H1 (cell line): ENCODE data around the gene PPOX. TPM values are rescaled to one million over a fixed set of nuclear protein-coding genes. Genes with fewer than 3 reads are reported as not detected.

Source experiments
- ATF2 ChIP-seq: IDR thresholded peaks from 2 replicates; pipeline ENCODE4 v1.6.1; 2012; ENCODE audit warnings: low read length, inconsistent platforms
- ATF3 ChIP-seq: IDR thresholded peaks from 2 replicates; pipeline ENCODE4 v1.6.1; 2011; ENCODE audit warnings: low read depth, mild to moderate bottlenecking, low read length; ENCODE audit not compliant: insufficient read depth
- BACH1 ChIP-seq: IDR thresholded peaks from 2 replicates; pipeline ENCODE4 v1.6.1; 2012; ENCODE audit warnings: low read length, improper control_type of control experiment
- BRCA1 ChIP-seq: IDR thresholded peaks from 2 replicates; pipeline ENCODE4 v1.6.1; 2012; ENCODE audit warnings: low read depth, low read length, improper control_type of control experiment
- CTBP2 ChIP-seq: IDR thresholded peaks from 2 replicates; pipeline ENCODE4 v1.7.0; 2011; ENCODE audit warnings: borderline replicate concordance, mild to moderate bottlenecking, moderate library complexity, mixed read lengths, low read length; ENCODE audit not compliant: insufficient read depth, insufficient read length
- E2F6 ChIP-seq: IDR thresholded peaks from 2 replicates; pipeline ENCODE4 v1.6.1; 2012; ENCODE audit warnings: inconsistent platforms
- GABPA ChIP-seq: IDR thresholded peaks from 2 replicates; pipeline ENCODE4 v1.6.1; 2011; ENCODE audit warnings: mild to moderate bottlenecking, low read length, moderate library complexity, borderline replicate concordance; ENCODE audit not compliant: insufficient read depth
- HDAC2 ChIP-seq, 2 experiments: fragments of 300-600 bp in 1 of 2; sonication (generic) in 1 of 2; IDR thresholded peaks; 2 replicates each; pipeline ENCODE4 v1.6.1; 2011 to 2012; ENCODE audit warnings: low read depth in 2 of 2, low read length in 2 of 2, mild to moderate bottlenecking in 2 of 2, moderate library complexity in 2 of 2, borderline replicate concordance in 1 of 2, inconsistent platforms in 1 of 2
- KDM4A ChIP-seq: IDR thresholded peaks from one replicate; pipeline ENCODE4 v1.7.1; 2012; ENCODE audit warnings: low read depth, mild to moderate bottlenecking, moderate library complexity, low read length, inconsistent platforms; ENCODE audit not compliant: severe bottlenecking
- KDM5A ChIP-seq: fragments of 200-600 bp; IDR thresholded peaks from 2 replicates; pipeline ENCODE4 v1.7.1; 2012; ENCODE audit warnings: mild to moderate bottlenecking, low read length, inconsistent platforms, mixed read lengths
- PHF8 ChIP-seq: fragments of 200-600 bp; sonication (generic); conservative IDR thresholded peaks from 2 replicates; pipeline ENCODE4 v1.7.1; 2012; ENCODE audit warnings: low read depth, mild to moderate bottlenecking, inconsistent platforms, low read length, moderate library complexity
- POU5F1 ChIP-seq: IDR thresholded peaks from 2 replicates; pipeline ENCODE4 v1.6.1; 2011; ENCODE audit warnings: low read depth, mild to moderate bottlenecking, low read length, moderate library complexity
- RFX5 ChIP-seq: IDR thresholded peaks from 2 replicates; pipeline ENCODE4 v1.6.1; 2011; ENCODE audit warnings: low read depth, low read length, improper control_type of control experiment, borderline replicate concordance
- SP4 ChIP-seq: IDR thresholded peaks from 2 replicates; pipeline ENCODE4 v1.6.1; 2012; ENCODE audit warnings: low read length, inconsistent platforms
- SRF ChIP-seq: IDR thresholded peaks from 2 replicates; pipeline ENCODE4 v1.6.1; 2011; ENCODE audit warnings: mild to moderate bottlenecking, low read depth, low read length, moderate library complexity
- TBP ChIP-seq: IDR thresholded peaks from 2 replicates; pipeline ENCODE4 v1.6.1; 2011; ENCODE audit warnings: low read depth, low read length, improper control_type of control experiment
- TCF12 ChIP-seq: IDR thresholded peaks from 2 replicates; pipeline ENCODE4 v1.6.1; 2011; ENCODE audit warnings: low read depth, mild to moderate bottlenecking, low read length
- USF2 ChIP-seq: IDR thresholded peaks from 2 replicates; pipeline ENCODE4 v1.6.1; 2011; ENCODE audit warnings: low read length, improper control_type of control experiment
- polyA plus RNA-seq, 7 experiments: library from polyadenylated mRNA; depleted of rRNA in 3 of 7; stranded (reverse) in 5 of 7; unstranded in 2 of 7; fragments of >200 nt in 5 of 7; fragments of 200-250 nt in 2 of 7; gene quantifications; 1 replicate in 5 of 7; 2 replicates in 1 of 7; 4 replicates in 1 of 7; pipeline versions ENCODE4 v1.2.1 to v1.2.3, GENCODE V29; 2011 to 2013; ENCODE audit warnings: missing spikeins in 2 of 7, mixed read lengths in 2 of 7
- total RNA-seq: library from RNA; stranded (reverse); fragmentation: NEBNext Ultra II Directional; extraction: Animal tissue kit (Norgen Biotek cat#: 25700); gene quantifications from 2 replicates; pipeline ENCODE4 v1.2.1, GENCODE V29; 2021

PPOX gene
- total and polyA plus RNA-seq, 2 of the 8 experiments (the other 6 are each of a cell fraction or from before 2014, with no cell fraction given), result 39.4 to 40.4 TPM

GRCh38 chr1:161165742-161166668, at the start of gene PPOX (continued):
- TF ChIP-seq KDM4A (no peak), HDAC2 (IDR thresholded peaks at IDR 0.05; ENCODE audit: borderline replicate concordance in 1 of 2, low read depth in 2 of 2, low read length in 2 of 2) (no peak), KDM5A (no peak), USF2 (no peak), PHF8 (peak; percentile 40; the same call in 1 of the 2 replicates), TCF12 (no peak), TBP (peak; percentile 63; the same call in 1 of the 2 replicates), ATF2 (0 out of 2 replicates have a peak, but pooled peaks have one; percentile 27), SP4 (peak; percentile 55; the same call in 1 of the 2 replicates), GABPA (no peak), CTBP2 (no peak), POU5F1 (no peak), RFX5 (no peak), ATF3 (no peak), BACH1 (peak; percentile 35; the same call in 1 of the 2 replicates), BRCA1 (peak; percentile 60; the same call in 1 of the 2 replicates), SRF (no peak), E2F6 (peak; percentile 88)
